HCT116 (cell line): Measurements from ENCODE around the gene TMEM184B.

ENCODE experiments used
- CTCF ChIP-seq, 3 experiments: fragments of 200-600 bp in 1 of 3; sonication (generic) in 1 of 3; IDR thresholded peaks in 2 of 3; conservative IDR thresholded peaks in 1 of 3; 2 replicates each; pipeline ENCODE4 v1.5.1; 2012 to 2017; ENCODE audit warnings: low read depth in 2 of 3, low read length in 2 of 3, antibody characterized with exemption in 1 of 3, borderline replicate concordance in 1 of 3, control low read depth in 1 of 3, mild to moderate bottlenecking in 1 of 3, mixed read lengths in 1 of 3, mixed run types in 1 of 3, moderate library complexity in 1 of 3; ENCODE audit not compliant: insufficient read depth in 1 of 3
- EZH2 ChIP-seq: fragments of 200-600 bp; sonication (generic); IDR thresholded peaks from 2 replicates; pipeline ENCODE4 v1.6.1; 2017; ENCODE audit warnings: antibody characterized with exemption, mixed run types
- POLR2A ChIP-seq: IDR thresholded peaks from 2 replicates; pipeline ENCODE4 v1.7.0; 2011; ENCODE audit warnings: borderline replicate concordance; ENCODE audit not compliant: insufficient read depth, insufficient read length; ENCODE audit errors: extremely low read depth
- RAD21 ChIP-seq: IDR thresholded peaks from 2 replicates; pipeline ENCODE4 v1.6.1; 2012; ENCODE audit warnings: low read depth, mild to moderate bottlenecking
- SIN3A ChIP-seq: IDR thresholded peaks from 2 replicates; pipeline ENCODE4 v1.6.1; 2012; ENCODE audit warnings: low read depth

DNA sequence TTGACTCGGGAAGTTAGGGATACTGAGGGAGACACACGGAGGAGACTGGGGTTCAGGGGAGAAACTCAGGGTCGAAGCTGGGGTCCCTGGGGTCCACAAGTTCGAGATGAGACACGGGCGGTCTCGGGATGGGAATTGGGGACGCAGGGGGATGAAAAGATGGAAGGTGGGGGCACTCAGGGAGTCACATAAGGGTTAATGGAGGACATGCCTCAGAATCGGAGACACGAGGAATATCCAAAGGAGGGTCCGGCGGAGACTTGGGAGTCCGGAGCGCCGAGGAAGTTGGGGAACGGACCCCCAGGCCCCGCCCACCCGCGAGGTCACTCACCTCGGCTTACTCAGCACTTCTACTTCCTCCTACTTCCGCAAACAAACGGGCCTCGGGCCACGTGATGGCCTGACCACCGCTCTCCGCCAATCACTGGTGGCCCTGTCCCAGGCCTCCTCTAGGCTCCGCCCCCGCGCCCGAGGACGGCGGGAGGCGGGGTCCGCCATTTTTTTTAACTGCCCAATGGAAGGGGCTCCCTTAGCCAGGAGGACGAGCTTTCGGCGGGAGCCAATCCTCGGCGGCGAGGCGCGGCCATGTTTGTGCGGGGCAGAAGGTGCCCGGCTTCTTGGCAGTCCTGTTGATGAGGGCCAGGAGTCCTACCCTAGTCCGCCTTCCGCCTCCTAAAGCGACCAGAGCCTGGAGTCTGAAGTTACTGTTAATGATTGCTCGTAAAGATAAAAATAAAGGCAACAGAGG is 91.2 kb downstream of the TMEM184B start, which contains the start of gene PLA2G6:
- TF ChIP-seq RAD21, result no peak
- no peak for TF ChIP-seq POLR2A
- TF ChIP-seq CTCF (IDR thresholded peaks at IDR 0.05 in 2 of 3, conservative IDR thresholded peaks at IDR 0.05 in 1 of 3; ENCODE audit: borderline replicate concordance in 1 of 3, insufficient read depth in 1 of 3, low read depth in 2 of 3, low read length in 2 of 3), result no peak
- TF ChIP-seq SIN3A, result no peak
- no peak for TF ChIP-seq EZH2
